SIG-M5 treated with dmso at 0.1 percent for 504 hours (cell line): ENCODE measurements around the gene MAP2K6.

Experiments
- DNase-seq: peaks from one replicate; lab custom pipeline; 2025; ENCODE audit not compliant: unreplicated experiment; lab: John Stamatoyannopoulos, UW

MAP2K6 gene

GRCh38 chr17:69574257-69575197, 160.0 kb downstream of the MAP2K6 start:
- no peak for DNase-seq

GRCh38 chr17:69575346-69575761, 160.9 kb downstream of the MAP2K6 start:
- DNase-seq: no peak

DNA sequence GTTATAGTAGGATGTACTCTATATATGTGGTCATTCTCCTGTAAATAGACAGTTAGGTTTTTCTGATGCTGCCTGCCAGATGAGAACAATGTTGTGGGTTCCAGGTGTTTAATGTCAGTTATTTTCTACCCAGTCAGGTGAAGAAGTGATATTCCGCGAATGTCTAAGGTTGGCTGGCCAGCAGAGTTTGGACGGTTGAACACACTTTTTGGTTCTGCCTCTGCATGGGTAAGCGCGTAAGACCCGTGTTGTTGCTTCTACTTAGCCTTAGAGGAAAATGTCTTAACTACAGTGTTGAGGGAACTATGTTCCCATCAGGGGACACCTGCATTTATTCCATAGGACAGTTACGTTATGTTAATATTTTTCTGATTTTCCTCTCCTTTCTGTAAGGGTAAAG, 162.6 kb downstream of the MAP2K6 start:
- no peak for DNase-seq

DNA sequence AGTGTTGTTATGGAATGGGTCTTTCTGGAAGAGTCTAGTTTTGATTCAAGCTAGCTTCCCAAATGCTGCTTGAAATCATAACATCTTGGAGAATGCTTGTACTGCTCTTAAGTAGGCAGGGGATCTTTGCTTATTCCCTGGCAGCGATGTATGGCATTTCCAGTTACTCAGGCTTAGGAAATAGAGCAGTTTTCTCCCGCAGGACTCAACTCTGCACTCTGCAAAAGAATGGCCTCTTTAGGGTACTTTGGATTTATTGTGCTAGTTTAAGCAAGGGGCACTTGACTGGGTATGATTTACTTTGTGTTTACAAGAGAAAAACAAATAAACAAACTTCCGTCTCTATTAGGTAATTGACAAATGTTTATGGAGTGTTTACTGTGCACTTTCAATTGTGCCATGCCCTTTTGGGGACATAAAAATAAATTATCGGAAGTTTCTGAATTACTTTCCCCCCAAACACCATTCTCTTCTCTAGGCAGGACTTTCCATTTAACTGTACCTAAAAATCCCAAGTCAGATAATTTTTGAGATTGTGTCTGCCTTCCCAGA, 164.0 kb downstream of the MAP2K6 start:
- no peak for DNase-seq

- no peak for DNase-seq
Measured at GRCh38 chr17:69579961-69580677, 165.6 kb downstream of the MAP2K6 start.

DNA sequence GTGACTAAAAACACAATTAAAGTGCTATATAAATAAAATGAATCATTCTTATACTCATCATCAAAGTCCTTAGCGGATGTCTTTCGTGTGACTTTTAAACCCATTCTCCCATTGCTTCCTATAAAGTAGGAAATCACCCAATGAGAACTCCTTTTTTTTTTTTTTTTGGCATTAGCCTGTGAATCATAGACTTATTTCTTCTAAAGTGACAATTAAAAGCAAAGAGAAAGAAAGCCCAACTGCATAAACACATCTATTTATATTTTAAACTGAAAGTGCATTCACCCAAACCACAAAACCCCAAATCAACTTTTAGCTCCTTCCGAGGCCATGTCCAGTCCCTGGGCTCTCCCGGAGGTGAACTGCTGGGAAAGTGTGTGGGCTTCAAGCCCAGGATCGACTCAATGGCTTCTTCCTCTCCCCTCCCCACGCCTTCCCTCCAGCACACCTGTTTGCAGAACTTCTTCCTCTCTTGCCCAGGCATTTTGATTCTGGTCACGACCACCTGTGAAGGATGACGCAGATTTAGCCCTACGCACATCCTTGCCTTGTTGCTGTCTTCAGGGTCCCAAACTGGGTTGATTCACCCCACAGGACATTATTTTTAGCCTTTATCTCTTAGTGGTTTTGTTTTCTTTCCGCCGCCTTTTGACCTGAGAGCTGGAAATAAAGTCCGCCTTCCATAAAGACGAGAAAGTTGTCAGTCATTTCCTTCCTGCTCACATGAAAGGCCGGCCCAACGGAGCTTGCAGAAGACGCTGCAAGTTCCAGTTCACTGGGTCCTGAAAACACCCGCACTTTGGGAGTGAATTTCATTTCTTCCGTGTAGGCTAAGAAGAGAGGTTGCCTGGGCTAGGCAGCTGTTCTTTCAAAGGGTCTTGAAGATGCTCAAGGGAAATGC, 166.8 kb downstream of the MAP2K6 start:
- DNase-seq: no peak

GRCh38 chr17:69588316-69588715, 173.8 kb downstream of the MAP2K6 start:
- DNase-seq: no peak

GRCh38 chr17:69588827-69589239, 174.3 kb downstream of the MAP2K6 start:
- no peak for DNase-seq

DNA sequence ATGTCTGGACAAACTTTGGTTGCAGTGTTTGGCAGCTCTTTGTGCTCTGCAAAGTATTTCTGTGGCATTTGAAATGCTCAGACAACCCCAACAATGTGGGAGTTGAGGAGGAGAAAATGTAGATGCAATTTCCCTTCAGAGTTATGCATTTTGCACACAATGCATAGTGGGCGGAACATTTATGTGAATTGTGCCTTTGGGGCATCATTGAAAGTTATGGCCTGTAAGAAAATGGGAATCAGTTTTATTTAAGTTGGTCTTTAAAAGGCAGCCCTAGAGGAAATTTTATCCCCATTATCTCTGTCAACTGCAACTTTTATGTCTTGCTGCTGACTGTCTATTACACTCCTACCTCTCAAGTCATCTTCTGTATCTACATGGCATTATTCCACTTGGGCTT, 176.2 kb downstream of the MAP2K6 start:
- no peak for DNase-seq

GRCh38 chr17:69592692-69593350, 178.3 kb downstream of the MAP2K6 start:
- DNase-seq: no peak

DNA sequence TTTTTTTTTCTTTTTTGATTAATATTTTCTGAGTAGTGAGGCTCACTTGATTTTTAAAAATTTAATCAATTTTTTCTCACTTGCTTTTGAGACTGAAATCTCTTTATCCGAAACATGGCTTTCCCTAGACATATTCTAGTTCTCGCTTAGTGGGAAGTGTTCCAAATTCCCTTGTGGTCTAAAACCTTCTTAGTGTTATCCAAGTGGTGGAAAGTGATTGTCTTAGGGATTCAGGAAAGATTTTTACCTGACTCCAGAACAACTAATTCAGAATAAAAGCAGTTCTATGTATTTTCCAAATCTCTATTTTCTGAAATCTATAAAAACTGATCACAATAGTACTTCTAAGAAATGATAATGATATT, 178.8 kb downstream of the MAP2K6 start:
- DNase-seq: no peak

DNA sequence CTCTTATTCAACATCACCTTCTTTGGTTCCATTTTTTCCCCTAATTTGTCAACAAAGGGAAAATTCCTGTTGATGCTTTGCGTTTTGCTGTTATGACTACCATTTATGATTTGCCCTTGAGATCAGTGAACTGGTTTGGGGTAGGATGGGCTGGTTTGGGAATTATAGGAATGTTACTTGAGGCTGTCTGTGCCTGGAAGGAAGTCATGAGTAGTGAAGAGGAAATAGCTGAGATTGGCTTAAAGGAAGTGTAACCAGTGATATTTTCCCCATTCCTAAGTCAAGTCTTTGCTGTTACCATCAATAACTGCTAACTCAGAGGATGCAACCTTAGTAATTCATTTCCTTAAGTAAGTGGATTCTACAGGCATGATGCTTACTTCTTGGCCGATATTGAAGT, 179.2 kb downstream of the MAP2K6 start:
- DNase-seq: no peak

DNA sequence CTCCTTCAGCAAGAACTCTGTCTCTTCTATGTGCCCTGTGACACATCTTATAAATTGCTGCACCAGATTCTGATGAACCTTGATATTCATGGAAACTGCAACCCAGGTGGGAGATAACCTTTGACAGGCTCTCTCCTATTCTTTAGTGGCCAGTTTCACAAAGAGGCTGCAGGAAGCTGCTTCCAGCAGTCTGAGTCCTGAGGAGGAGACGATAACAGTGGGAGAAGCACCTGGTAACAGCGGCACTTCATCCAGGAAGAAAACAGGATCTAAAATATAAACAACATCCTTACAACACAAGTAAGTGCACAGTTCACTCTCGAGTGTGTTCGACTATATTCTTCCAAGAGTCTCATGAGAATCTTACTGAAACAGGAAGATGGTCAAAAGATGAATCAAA, 180.1 kb downstream of the MAP2K6 start:
- no peak for DNase-seq

DNA sequence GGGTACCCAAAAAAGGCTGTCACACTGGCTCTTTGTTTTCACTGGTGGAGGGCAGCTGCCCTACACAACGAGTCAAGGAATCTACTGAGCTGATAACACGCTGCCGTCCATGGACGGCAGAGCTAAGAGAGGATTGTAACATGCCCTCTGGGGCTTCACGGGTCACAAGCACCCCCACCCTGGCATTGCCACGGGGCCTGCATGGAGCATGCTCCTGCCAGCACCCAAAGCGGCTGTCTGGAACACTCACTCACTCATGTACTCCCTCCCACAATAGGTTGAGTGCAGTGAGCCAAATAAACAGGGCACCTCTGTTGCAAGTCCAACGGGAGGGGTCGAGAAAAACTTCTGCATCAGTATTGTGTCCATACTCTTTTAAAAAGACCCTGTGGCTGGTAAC, 181.6 kb downstream of the MAP2K6 start:
- DNase-seq: no peak

GRCh38 chr17:69597898-69598692, 183.6 kb downstream of the MAP2K6 start:
- DNase-seq: no peak

- no peak for DNase-seq
Measured at GRCh38 chr17:69602972-69603371, 188.5 kb downstream of the MAP2K6 start.
